HL-60 (cell line): ENCODE measurements around the gene CRY1.

Experiments
- REST ChIP-seq: IDR thresholded peaks from 2 replicates; pipeline ENCODE4 v1.6.1; 2012; ENCODE audit warnings: low read depth; ENCODE audit not compliant: insufficient replicate concordance
- TF ChIP-seq, protein P1 (sequence below): IDR thresholded peaks from one replicate; pipeline ENCODE4 v1.5.1; 2011; ENCODE audit warnings: low read length, control low read depth, inconsistent platforms; ENCODE audit not compliant: insufficient read depth

DNA sequence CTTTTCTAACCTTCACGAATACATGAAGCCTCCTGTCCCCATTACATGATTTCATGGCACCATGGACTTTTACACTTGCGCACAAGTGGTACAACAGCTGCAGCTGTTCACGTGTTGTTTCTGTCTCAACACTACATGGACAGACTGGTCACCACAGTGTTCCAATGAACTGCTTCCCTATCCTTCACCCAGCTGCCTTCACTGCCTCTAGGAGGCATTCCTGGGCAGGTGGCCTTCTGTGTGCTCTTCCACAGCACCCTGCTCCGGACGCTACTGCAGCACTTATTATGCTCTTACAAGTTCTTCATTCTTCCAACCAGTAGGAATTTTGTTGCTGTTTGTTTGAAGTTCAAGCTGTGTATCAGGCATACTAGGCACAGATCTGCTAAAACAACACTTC is 107.9 kb downstream of the CRY1 start:
- TF ChIP-seq, protein P1, sequence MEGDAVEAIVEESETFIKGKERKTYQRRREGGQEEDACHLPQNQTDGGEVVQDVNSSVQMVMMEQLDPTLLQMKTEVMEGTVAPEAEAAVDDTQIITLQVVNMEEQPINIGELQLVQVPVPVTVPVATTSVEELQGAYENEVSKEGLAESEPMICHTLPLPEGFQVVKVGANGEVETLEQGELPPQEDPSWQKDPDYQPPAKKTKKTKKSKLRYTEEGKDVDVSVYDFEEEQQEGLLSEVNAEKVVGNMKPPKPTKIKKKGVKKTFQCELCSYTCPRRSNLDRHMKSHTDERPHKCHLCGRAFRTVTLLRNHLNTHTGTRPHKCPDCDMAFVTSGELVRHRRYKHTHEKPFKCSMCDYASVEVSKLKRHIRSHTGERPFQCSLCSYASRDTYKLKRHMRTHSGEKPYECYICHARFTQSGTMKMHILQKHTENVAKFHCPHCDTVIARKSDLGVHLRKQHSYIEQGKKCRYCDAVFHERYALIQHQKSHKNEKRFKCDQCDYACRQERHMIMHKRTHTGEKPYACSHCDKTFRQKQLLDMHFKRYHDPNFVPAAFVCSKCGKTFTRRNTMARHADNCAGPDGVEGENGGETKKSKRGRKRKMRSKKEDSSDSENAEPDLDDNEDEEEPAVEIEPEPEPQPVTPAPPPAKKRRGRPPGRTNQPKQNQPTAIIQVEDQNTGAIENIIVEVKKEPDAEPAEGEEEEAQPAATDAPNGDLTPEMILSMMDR: no peak
- no peak for TF ChIP-seq REST
